ENCODE data around the gene PSMD3.

DNA sequence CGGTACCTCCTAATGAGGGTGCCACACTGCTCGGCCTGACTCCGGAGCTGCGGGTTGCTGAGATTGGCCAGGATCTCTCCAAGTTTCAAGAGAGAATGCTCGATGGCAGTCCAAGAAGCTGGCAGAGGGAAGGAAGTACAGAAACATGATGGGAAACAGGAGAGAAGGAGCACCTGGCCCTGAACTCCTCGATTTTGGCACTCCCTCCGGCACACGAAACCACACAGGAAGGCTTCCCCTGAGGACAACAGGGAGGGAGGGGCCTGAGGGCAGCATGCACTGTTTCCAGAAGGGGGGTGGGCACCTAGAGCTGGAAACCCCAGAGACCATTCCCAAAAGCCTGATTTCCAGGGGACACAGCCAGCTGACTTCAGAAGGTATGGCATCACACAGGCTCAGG is 52.7 kb downstream of the PSMD3 start:
- no peak for TF ChIP-seq EP300 (IDR thresholded peaks at IDR 0.05; ENCODE audit: borderline replicate concordance)
- no peak for TF ChIP-seq EGR1 (IDR thresholded peaks at IDR 0.05)
- TF ChIP-seq, protein P1, sequence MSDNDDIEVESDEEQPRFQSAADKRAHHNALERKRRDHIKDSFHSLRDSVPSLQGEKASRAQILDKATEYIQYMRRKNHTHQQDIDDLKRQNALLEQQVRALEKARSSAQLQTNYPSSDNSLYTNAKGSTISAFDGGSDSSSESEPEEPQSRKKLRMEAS (IDR thresholded peaks at IDR 0.05), result no peak
- TF ChIP-seq RAD21 (IDR thresholded peaks at IDR 0.05; ENCODE audit: low read depth), result no peak
- no peak for TF ChIP-seq TAF1 (IDR thresholded peaks at IDR 0.05; ENCODE audit: low read depth)
- no peak for TF ChIP-seq CREB1 (IDR thresholded peaks at IDR 0.05; ENCODE audit: low read depth)
- TF ChIP-seq TCF12 (IDR thresholded peaks at IDR 0.05; ENCODE audit: low read depth), result no peak
- no peak for TF ChIP-seq TEAD4 (IDR thresholded peaks at IDR 0.05)
- no peak for TF ChIP-seq YY1 (IDR thresholded peaks at IDR 0.05; ENCODE audit: low read depth)
- TF ChIP-seq FOXM1 (IDR thresholded peaks at IDR 0.05; ENCODE audit: borderline replicate concordance, low read depth), result no peak
- no peak for TF ChIP-seq ZBTB7A (IDR thresholded peaks at IDR 0.05; ENCODE audit: low read depth)
- no peak for TF ChIP-seq NFIC (IDR thresholded peaks at IDR 0.05)

Measured in Ishikawa (cell line).